ENCODE results near the gene TRAPPC10.

TRAPPC10 gene

DNA sequence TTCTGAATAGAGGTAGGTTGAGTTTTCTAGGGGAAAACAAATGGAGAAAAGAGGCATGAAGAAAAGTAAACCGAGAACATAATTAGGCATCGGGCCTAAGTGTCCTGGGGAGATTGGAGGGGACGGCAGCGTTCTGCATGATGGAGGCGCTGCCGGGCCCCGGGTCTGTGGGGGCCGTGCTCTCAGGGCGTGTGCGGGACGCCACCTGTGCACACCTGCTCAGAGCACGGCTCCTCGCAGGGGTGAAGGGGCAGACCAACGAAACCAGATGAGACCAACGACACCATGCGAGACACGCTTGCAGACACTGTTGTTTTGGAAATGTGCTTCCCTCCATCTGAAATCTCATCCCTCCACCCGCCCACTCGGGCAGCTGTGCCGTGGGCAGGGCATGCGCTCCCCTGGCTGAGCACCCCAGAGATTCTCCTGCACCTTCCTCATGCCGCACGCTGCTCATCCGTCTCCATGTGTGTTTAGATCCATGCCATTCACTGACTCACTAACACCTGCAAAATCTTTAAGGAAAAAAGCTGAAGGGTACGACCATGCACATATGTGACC lies 28.2 kb upstream of the TRAPPC10 start:
- DNase-seq = no peak

DNA sequence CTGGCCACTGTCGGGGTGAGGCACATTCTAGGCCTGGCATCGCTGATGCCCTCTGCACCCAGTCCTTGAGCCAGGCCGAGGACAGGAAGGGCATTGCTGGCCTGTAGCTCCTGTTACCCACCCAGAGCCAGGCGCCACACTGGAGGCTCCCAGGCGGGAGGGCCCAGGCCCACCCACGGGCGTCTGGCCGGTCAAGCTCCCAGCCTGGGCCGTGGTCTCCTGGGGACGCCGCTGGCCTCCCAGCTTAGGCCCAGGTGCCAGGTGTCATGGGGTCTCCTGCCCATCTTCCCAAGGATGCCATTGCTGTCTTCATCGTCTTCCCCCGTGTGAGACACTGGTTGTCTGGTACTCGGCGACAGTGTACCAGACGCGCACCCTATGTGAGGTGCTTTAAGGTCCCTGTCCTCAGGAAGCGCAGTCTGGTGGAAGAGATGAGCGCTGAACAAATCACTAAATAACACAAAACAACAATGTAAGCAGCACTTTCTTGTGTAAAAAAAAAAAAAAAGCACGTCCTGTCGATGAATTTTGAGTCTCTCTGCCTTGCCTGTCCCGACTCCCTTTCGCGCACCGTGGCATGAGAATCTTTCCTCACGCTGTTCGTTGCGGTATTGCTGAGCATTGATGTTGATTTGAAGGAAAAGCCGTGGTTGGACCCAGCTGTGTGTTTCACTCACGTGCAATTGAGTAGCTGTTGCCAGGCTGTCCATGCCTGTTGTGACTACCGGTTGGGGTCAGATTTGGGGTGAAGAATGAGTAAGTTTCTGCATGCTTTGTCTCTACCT lies 27.0 kb upstream of the TRAPPC10 start:
- no peak for DNase-seq

DNA sequence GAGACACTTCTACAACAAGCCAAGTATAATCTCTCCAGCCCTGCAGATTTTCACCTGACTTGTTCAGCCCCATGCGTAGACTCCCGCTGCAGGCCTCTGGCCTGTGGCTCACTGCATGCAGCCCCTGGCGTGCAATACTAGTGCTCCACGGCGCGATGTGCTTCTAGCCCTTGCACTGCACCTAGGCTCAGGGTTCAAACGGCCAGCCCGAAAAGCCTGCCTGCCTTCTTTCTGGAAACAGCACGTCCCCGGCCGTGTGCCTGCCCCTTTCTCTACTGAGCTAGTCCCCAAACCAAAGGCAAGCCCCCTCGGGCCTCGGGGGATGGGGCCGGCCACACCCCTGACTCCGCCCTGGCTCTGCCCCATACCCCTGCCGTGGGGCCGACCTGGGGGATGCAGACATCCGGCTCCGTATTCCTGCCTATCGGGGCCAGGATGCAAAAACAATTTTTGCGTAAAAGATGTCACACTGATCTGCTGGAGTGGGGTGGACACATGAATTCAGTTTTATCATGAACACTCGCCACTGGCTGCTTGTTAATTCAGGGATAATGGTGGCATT lies 26.3 kb upstream of the TRAPPC10 start:
- DNase-seq = no peak

DNA sequence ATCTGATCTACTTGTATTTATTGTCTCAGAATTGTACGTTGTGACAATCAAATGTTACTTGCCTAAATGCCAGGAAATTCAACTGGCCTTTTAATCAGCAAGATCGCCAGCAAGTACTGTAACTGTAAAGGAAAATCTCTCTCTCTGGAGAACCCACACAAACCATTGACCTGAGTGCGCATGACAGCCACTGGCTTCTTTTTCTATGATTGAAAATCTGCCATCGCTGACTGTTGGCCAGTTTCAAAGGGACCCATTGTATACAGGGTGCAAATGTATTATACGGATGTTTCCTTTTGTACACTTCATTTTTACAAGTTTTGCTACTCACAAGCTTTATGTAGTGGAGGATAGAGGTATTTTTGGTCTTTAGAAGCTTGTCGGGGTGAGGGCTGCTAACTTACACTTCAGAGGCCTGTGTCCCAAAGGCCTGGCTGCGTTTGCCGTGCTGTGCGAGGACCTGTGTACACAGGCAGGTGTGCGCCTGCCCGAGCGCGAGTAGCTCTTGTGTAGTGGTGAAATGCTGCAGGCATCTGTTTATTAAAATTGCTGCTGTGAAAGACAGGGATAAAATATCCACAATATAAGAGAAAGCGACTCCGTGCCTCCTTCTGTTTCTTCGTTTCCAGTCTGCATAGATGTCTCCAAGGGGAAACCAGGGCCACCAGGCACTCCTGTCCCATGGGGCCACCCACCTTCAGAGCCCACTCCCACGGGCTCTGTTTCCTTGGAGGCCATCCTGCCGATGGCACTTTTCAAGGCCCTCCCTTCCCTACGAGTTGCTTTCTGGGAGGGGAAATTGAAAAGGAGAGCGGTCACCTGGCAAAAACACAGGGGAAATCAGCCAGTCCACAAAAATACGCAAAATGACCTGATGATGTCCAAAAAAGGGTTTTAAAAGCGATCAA lies 25.3 kb upstream of the TRAPPC10 start:
- DNase-seq = no peak

DNA sequence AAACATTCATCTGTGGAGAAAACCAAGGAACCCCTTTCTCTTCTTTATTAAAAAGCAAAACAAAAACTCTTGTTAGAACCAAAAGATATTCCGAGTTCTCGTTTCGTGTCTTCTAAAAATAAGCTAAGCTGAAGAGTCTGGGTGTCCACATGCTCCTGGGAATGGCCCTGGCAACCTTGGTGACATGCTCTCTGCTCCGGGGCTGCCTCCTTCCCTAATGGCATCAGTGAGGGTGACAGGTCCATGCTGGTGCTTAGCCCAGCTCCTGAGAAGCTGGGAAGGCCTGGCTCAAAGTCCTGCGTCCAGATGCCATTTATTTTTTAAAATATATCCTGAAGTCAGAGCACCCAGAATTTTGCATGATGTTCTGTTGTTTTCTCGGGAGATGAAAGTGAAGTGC lies 24.6 kb upstream of the TRAPPC10 start:
- DNase-seq = no peak

DNA sequence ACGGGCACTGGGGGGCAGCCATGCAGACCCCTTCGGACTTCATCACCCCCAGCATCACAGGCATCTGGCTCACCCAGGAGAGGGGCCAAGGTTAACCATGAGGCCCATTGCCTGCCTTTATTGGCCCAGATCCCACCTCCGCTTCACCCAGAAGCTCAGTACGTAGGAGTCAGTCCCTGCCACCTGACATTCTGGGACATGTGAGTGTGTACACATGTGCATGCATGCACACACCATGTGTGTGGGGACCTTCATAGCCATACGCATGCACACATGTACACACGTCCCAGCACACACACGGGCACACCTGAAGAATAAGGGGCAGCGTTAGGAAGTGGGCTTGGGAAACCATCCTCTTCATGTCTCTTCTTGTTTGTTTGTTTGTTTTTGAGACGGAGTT lies 24.1 kb upstream of the TRAPPC10 start:
- no peak for DNase-seq

DNA sequence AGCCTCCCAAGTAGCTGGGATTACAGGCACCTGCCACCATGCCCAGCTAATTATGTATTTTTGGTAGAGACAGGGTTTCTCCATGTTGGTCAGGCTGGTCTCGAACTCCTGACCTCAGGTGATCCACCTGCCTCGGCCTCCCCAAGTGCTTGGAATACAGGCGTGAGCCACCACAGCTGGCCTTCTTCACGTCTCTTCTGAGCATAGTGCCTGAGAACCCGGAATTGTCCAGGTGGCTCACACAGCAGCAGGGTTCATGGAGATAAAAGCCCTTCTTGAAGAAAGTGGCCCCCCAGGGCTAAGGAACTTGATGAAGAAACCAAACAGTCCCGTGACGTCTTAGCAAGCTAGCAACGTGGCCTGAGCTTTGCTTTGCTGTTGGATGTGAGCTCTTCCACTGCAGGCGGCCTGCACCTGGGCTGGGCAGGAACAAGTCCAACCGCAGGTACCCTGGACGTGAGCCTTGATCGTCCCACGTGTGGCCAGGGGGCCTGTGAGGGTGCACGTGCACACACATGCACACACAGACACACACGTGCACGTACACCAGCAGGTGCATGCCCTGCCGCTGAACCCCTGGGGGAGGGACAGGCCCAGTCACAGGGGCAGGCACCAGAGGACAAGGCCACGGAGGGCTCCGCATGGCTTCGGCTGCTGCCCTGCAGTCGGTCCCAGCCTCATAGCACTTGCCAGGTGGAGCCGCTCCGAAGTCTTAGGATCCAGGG lies 23.4 kb upstream of the TRAPPC10 start:
- DNase-seq = no peak

DNA sequence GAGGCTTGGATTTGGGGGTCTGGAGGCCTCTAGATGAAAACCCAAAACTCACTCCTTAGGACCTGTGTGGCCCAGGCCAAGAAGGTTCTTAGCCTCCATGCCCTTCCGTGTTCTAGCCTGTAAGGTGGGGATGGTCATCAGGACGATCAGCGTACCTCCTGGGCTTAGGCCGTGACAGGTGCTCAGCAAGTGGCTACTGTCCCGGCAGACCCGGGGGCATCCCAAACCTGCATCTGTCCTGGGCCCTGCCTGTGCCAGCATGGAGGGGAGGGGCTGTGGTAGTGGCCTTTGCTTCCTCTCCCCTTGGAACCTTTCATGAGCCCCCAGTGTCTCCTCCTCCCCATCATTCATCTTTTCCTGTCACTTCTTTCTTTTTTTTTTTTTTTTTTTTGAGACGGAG lies 22.7 kb upstream of the TRAPPC10 start:
- DNase-seq = no peak

DNA sequence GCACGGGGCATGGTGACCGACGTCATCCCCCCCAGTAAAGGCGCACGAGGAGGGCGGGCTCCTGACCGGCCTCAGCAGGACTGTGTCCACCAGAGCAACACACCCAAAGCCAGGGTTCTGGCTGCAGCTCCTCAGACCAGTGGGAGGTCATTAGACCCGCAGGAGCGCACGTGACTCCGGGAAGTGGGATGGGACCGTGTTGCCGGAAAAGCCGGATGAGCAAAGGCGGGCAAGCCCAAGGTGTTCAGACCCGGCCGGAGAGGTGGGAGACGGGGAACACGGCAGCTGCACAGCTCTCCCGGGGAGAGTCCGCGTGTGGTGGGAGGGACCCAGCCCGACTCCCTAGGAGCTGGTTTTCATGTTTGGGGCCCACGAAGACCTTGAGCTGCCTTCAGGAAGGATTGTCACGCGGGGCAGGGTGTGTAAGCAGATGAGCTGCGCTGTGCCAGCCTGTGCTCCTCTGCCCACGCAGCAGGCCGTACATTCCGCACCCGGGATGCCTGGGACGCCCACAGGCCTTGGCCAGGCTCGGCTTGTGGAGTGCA lies 20.6 kb upstream of the TRAPPC10 start:
- DNase-seq = no peak

DNA sequence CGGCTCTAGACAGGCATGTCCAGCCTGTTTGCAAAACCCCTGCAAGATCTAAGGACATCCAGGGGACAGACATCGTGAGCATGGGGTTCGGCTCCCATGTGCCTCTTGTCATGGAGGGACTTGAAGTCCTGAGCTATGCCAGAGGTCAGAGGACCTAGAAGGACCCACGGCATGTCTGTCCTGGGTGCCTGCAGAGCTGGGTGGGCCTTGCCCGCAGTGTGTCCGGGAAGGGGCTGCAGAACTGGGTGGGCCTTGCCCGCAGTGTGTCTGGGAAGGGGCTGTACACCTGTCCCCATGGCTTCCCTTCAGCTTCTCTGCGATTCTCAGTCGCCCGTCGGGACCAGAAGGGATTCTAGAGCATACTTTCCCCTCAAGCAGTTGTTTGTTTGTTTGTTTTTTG lies 20.0 kb upstream of the TRAPPC10 start:
- no peak for DNase-seq

DNA sequence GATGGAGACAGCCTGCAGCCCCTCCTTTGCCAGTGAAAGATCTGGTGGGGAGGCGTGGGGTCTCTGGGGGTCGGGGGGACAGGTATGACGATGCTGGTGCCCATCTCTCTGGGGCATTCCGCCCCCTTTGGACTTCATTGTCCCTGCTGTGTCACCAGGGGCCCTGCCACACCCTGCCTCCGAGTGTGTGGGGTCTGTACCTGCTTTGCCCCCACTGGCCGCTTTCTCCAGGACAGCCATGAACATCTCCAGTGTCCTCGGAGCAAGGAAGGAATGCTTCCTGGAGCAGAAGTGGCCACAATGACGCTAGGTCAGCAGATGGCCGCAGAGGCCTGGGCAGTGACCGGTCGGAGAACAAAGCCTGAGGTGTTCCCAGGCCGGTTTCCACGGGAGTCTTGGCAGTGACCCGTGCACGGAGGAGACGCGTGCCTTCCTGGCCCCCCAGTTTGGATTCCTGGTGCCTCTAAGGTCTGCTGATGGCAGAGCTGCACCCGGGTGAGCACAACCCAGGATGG lies 18.6 kb upstream of the TRAPPC10 start:
- DNase-seq = no peak

DNA sequence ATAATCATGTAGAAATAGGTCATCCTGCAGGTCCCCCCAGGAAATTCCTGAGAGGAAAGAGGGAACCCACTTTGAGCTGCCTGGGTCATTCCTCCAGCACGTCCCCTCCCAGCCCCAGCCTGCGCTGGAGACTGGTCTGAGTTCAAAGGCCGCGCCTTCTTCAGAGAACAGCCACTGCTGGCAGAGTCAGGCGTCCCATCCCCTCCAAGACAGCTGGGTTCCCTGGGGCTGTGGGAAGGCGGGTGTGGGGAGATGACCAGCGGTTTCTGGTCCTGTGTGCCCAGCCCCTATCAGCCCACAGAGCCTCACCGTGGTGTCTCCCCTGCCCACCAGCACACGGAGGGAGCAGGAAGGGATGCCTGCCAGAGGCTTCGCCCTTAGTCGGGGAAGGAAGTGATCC lies 18.0 kb upstream of the TRAPPC10 start:
- DNase-seq = no peak

DNA sequence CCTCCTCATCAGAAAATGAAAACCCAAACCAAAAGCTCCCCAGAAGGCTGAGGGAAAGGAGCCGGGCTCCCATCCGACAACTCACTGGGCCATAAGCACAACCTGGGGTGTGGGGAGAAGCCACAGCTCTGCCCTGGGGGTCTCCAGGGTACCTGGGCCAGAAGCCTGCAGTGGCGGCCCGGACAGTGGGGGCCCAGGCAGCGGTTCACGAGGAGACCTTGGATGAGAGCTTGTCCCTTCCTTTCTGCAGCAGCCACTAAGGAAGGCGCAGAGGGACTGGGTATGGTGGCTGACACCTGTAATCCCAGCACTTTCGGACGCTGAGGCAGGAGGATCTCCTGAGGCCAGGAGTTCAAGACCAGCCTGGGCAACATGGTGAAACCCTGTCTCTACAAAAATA lies 17.5 kb upstream of the TRAPPC10 start:
- DNase-seq = no peak

DNA sequence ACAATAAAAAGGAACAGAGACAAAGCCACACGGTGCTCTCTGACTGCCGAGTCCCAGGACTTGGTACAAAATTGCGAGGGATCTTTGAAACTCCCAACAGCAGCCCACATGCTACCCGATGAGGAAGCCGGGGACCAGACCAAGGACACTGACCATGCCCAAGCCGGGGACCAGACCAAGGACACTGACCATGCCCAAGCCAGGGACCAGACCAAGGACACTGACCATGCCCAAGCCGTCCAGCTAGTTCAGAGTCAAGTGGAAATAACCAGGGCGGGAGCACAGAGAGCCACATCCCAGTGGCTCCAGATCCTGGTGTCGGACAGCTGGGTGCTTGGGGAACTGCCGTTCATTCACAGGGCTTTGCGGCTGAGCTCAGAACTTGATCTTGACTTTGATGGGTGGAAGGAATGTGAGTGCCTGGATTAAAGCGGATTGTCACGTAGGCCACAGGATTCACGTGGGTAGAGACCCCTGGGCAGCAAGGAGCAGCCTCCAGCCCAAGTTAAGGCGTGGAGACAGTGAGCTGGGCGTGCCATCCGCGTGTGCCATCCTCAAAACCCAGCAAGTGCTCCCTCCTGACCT lies 16.5 kb upstream of the TRAPPC10 start:
- DNase-seq = no peak

DNA sequence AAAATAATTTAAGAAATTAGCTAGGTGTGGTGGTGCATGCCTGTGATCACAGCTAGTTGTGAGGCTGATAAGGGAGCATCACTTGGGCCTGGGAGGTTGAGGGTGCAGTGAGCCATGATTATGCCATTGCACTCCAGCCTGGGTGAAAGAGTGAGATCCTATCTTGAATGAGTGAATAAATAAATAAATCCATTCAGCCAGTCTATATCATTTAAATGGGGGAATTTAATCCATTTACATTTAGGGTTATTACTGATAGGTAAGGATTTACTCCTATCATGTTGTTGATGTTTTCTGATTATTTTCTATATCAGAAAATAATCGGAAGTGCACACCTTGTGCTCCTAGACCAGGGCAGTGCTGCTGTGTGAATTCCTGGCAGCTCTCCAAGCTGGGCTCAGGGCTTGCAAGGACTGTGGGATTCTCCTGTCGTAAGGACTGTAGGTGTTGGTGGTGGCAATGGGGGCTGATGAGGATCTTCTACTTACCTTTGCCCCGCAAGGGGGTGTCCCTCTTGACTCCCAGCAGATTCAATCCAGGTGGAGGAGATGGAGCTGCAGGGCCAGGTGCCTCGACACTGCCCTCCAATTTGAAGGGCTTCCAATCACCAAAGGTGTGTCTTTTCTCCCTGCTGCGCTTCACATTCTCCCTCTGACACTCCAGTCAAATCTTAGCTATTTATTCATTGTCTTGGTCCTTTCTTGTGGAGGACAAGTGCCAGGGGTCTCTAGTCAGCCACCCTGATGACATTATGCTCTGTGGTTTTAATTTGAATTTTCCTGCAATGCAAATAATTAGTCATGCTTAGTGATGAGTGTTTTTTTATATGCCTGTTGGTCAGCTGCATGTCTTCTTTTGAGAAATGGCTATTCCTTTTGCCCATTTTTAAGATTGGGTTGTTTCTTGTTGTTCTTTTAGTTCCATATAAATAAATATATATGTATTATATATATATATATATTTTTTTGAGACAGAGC lies 14.1 kb upstream of the TRAPPC10 start:
- no peak for DNase-seq

DNA sequence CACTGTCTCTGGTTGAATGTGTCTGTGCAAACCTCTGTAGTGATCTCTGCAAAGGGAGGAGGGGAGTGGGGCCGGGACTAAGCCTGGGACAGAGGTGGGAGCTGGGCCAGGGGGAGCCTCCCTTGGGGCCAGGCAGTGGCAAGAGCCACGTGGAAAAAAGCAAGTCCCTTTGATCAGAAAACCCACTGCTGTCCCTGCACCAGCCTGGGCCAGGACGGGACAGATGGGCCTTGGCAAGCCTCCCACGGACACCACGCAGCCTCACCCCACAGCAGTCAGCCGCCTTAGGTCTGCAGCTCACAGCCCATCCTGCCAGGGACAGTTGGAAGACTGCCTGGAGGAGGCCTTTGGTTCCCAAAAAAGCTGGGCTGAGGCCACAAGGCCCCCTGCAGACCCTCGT lies 11.7 kb upstream of the TRAPPC10 start:
- DNase-seq = no peak

DNA sequence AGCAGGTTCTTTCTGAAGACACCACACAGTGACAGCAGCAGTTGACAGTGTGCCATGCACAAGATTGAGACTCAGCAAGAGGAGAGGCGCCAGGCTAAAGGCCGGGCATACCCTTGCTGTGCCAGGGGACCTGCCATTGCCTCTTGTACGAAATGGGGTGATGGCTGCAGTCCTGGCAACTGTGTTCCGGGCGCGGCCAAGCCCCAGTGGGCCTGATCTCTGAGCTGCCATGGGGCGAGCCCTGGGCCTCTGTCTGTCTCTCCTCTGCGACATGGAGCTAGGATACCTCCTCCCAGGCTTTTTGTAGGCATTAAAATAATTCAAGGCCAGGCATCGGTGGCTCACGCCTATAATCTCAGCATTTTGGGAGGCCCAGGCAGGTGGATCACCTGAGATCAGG lies 9.6 kb upstream of the TRAPPC10 start:
- no peak for DNase-seq

DNA sequence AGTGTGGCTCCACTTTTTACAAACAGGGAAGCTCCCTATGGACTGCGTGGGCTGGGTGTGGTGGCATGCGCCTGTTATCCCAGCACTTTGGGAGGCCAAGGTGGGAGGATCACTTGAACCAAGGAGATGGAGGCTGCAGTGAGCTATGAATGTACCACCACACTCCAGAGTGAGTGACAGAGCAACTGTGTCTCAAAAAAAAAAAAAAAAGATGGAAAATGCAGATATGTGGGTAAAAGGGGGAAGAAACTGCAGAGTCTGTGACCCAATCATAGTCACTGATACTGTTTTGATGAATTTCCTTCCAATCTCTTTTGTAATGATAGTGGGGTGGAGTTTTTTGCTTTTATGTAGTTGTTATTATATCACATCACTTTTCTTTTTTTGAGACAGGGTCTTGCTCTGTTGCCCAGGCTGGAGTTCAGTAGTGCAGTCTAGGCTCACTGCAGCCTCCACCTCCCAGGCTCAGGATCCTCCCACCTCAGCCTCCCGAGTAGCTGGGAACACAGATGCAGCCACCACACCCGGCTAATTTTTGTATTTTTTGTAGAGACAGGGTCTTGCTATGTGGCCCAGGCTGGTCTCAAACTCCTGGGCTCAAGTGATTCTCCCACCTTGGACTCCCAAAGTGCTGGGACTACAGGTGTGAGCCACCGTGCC lies 8.7 kb upstream of the TRAPPC10 start:
- no peak for DNase-seq

DNA sequence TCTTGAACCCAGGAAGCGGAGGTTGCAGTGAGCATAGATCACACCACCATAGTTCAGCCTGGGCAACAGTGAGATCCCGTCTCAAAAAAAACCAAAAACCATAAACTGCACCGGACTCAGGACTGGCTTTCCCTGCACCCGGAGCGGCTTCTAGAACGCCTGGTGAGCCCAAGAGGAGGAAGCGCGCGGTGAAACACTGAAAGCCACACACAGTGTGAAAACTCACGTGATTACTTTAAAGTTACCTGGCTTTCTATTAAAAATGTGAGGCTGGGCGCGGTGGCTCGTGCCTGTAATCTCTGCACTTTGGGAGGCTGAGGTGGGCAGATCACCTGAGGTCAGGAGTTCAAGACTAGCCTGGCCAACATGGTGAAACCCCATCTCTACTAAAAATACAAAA lies 7.0 kb upstream of the TRAPPC10 start:
- DNase-seq = no peak

DNA sequence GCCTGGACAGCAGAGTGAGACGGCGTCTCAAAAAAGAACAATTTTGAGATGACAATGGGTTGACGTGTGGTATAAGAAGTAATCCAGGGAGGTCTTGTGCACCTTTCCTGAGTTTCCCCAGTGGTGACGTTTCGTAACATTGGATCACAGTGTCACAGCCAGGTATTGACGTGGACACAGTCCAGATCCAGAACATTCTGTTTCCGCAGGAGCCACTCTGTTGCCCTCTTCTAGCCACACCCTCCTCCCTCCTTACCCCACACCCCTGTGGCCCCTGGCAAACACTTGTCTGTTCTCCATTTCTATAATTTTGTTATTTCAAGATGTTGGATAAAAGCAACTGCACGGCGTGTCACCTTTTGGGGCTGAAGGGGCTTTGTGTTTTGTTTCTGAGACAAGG lies 6.5 kb upstream of the TRAPPC10 start:
- no peak for DNase-seq

Measured in CD4-positive, alpha-beta T cell treated with Interferon gamma for 1 hour (primary cell).